BJ (cell line): ENCODE measurements around the gene HIPK2. TPM values are rescaled to one million over a fixed set of nuclear protein-coding genes. Genes with fewer than 3 reads are reported as not detected.

Source experiments
- CTCF ChIA-PET: fragments of 350-600 bp; formaldehyde crosslinking; extraction: SDS; loops from one replicate; lab custom pipeline; 2021; ENCODE audit warnings: antibody characterized with exemption, inconsistent platforms; lab: Yijun Ruan, JAX
- POLR2A ChIA-PET: fragments of 300-600 bp; sonication (Branson Sonifier 250); formaldehyde crosslinking; extraction: SDS; loops from one replicate; lab custom pipeline; 2021; ENCODE audit warnings: antibody characterized with exemption; lab: Charles Lee
- DNase-seq: peaks from one replicate; pipeline ENCODE4 v3.0.0-alpha.2; 2011; ENCODE audit warnings: low read depth
- H3K27me3 ChIP-seq: 2 replicates; pipeline ENCODE4 v1.6.0; 2011; ENCODE audit warnings: low read length; ENCODE audit not compliant: control insufficient read depth, insufficient read depth
- H3K36me3 ChIP-seq: 2 replicates; pipeline ENCODE4 v1.5.1; 2011; ENCODE audit warnings: low read length; ENCODE audit not compliant: control insufficient read depth, insufficient read depth
- H3K4me3 ChIP-seq: 2 replicates; pipeline ENCODE4 v1.5.1; 2011; ENCODE audit warnings: low read depth, mild to moderate bottlenecking, control low read depth, low read length
- polyA plus RNA-seq: library from polyadenylated mRNA; depleted of rRNA; stranded (reverse); fragments of >200 nt; gene quantifications from 2 replicates; pipeline ENCODE4 v1.2.3, GENCODE V29; 2011
- TF ChIP-seq, protein P1 (sequence below): IDR thresholded peaks from 2 replicates; pipeline ENCODE4 v1.5.1; 2011; ENCODE audit warnings: low read depth, mild to moderate bottlenecking, control low read depth, inconsistent platforms, low read length, moderate library complexity; ENCODE audit not compliant: insufficient read depth

The HIPK2 gene
- polyA plus RNA-seq, 1 experiment = 3.6 TPM

DNA sequence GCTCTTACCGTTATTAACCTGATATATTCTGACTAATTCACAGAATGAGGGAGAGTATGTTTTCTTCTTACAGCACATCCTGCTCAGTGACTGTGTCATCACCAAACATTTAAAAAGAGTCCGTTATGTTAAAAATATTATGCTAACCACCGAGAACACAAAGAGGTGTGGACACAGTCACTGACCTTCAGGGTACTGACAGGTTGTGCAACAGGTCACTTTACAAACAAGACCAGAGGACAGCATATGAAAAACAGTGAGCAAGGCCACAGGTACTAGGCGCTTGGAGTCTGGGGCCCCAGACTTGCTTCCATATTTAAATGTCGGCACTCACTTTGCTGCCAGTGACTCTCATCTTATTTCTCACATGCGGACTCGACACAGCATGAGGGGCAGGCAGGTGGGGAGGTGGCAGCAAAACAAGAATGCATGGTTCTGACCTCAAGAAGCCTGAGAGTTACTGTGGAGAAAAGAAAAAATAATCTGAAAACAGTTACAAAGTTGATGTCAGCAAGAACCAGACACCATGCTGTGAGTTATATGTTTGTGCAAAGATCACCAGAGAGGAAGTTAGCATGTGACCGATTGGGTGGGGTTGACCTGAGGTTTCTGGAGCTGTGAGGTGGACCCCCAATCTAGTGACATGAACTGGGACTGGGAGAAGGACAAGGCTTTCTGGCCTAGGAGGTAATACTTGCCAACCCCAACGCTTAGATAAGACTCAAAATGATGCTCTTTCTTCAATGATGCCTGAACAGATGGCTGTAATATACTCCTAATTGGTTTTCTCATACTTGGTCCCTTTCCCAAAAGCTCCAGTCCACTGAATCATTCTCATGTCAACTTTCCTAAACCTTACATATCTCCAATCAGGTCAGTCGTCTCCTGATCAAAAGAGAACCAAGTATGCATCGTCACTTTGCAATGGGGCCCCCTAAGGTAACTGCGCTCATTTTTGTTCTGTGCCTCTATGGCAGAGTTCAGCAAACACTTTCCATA is 102.4 kb downstream of the HIPK2 start:
- TF ChIP-seq, protein P1, sequence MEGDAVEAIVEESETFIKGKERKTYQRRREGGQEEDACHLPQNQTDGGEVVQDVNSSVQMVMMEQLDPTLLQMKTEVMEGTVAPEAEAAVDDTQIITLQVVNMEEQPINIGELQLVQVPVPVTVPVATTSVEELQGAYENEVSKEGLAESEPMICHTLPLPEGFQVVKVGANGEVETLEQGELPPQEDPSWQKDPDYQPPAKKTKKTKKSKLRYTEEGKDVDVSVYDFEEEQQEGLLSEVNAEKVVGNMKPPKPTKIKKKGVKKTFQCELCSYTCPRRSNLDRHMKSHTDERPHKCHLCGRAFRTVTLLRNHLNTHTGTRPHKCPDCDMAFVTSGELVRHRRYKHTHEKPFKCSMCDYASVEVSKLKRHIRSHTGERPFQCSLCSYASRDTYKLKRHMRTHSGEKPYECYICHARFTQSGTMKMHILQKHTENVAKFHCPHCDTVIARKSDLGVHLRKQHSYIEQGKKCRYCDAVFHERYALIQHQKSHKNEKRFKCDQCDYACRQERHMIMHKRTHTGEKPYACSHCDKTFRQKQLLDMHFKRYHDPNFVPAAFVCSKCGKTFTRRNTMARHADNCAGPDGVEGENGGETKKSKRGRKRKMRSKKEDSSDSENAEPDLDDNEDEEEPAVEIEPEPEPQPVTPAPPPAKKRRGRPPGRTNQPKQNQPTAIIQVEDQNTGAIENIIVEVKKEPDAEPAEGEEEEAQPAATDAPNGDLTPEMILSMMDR = no peak
- Histone ChIP-seq H3K4me3 (no peak overlapping the region), H3K27me3 (no peaks in the 10 kb centered on the region), H3K36me3 (no peaks in the 10 kb centered on the region)
- CTCF ChIA-PET = interaction anchor here (0.8 kb wide), 1 partner anchor 96 kb away, joined by 3 read pairs; no protein-coding TSS in a partner anchor
- no peak for DNase-seq
- POLR2A ChIA-PET = no interaction called here

DNA sequence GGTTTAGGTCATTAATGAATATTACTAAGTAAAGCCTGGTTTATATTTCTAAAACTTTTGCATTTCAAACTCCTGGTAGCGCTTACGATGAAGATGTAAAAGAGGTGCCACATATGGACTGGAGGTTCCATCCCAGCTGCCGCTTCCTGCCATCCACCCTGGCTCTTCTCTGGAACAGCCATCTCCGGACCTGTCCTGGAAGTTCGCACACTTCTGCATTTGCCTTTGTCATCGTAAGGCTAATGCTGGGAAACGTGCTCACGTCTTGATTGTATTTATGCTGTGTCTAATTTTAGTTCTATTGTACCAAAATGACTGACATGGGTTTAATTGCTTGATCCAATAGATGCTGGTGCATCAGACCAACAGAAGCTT is 103.1 kb downstream of the HIPK2 start:
- POLR2A ChIA-PET = no interaction called here
- Histone ChIP-seq H3K27me3 (no peaks in the 10 kb centered on the region), H3K4me3 (no peak overlapping the region), H3K36me3 (no peaks in the 10 kb centered on the region)
- DNase-seq = no peak
- TF ChIP-seq, protein P1 = no peak
- CTCF ChIA-PET = no interaction called here

DNA sequence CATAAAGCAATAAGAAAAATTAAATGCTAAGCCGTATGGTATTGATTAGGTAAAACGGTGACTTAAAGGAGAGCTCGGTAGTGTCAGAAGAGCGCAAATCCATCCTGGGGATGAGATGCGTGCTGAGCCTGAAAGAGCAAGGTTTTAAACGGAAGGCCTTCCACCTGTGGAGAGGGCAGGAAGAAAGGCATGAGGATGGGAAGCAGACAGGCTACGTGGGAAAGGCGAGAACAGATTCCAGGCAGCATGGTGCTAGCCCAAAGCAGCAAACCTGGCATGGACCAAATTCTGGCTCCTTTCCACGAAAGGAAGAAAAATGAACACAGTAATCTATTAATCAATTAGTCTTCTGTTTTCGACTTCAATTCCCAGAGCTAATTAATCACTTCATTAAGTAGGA is 103.5 kb downstream of the HIPK2 start:
- CTCF ChIA-PET = interaction anchor here (0.6 kb wide), 1 partner anchor 377 kb away, joined by 3 read pairs; no protein-coding TSS in a partner anchor
- no peaks in the 10 kb centered on the region for H3K36me3 ChIP-seq
- no peak overlapping the region for H3K4me3 ChIP-seq
- TF ChIP-seq, protein P1 = no peak
- no peak for DNase-seq
- H3K27me3 ChIP-seq = no peaks in the 10 kb centered on the region
- POLR2A ChIA-PET = no interaction called here

DNA sequence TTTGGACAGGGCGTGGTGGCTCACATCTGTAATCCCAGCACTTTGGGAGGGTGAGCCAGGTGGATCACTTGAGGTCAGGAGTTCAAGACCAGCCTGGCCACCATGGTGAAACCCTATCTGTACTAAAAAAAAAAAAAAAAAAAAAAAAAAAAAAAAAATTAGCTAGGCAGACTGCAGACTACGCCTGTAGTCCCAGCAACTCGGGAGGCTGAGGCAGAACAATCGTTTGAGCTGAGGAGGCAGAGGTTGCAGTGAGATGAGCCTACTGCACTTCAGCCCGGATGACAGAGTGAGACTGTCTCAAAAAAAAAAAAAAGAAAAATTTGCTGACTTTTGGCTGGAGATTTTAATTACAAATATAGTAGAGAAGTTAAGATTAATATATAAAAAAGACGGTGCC is 104.0 kb downstream of the HIPK2 start:
- CTCF ChIA-PET = interaction anchor here (0.6 kb wide), 1 partner anchor 378 kb away, joined by 3 read pairs; no protein-coding TSS in a partner anchor
- POLR2A ChIA-PET = no interaction called here
- TF ChIP-seq, protein P1 = no peak

DNA sequence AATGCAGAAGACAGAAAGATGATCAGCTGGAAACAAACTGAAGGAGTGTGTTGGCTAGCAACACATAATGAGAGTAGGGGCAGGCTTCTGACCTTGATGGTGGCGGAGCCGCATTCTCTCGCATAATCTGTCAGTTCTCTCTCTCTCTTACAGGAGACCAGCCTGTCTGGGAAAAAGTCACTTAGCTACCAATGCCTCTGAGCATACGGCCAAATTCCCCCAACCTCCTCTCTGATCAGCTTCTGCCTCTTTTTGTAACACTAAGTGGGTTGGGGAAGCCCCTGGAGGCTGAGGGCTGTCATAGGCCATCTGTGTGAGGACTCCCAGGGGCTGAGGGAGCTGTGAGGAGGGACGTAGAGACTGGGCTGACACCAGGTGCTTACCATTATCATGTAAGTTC is 104.6 kb downstream of the HIPK2 start:
- CTCF ChIA-PET = no interaction called here

More for the DNA sequence above, 104.0 kb downstream of the HIPK2 start:
- no peak for DNase-seq
- H3K27me3 ChIP-seq = no peaks in the 10 kb centered on the region
- no peaks in the 10 kb centered on the region for H3K36me3 ChIP-seq
- no peak overlapping the region for H3K4me3 ChIP-seq

More for the DNA sequence above, 104.6 kb downstream of the HIPK2 start:
- TF ChIP-seq, protein P1 = no peak
- Histone ChIP-seq H3K4me3 (no peak overlapping the region), H3K36me3 (no peaks in the 10 kb centered on the region), H3K27me3 (no peaks in the 10 kb centered on the region)
- POLR2A ChIA-PET = no interaction called here
- DNase-seq = no peak
